T-helper 2 cell treated with Interferon-gamma antibody and Interleukin-4, amounts not matched to agents 100 ng/mL and 5 ng/mL, for 36 hours (primary cell): ENCODE data around the gene CLASP1. TPM values are rescaled to one million over a fixed set of nuclear protein-coding genes. Genes with fewer than 3 reads are reported as not detected.

Source experiments
- intact Hi-C: fragments of 100-400 bp; cut with micrococcal nuclease; formaldehyde crosslinking; loops from one replicate; pipeline ENCODE4 v1.15.1; 2023
- total RNA-seq: library from RNA; stranded (reverse); gene quantifications from 2 replicates; pipeline ENCODE4 v1.2.3, GENCODE V29; 2022

Gene CLASP1
- total RNA-seq, 1 donor from 2014 or later, result 54.7 TPM

DNA sequence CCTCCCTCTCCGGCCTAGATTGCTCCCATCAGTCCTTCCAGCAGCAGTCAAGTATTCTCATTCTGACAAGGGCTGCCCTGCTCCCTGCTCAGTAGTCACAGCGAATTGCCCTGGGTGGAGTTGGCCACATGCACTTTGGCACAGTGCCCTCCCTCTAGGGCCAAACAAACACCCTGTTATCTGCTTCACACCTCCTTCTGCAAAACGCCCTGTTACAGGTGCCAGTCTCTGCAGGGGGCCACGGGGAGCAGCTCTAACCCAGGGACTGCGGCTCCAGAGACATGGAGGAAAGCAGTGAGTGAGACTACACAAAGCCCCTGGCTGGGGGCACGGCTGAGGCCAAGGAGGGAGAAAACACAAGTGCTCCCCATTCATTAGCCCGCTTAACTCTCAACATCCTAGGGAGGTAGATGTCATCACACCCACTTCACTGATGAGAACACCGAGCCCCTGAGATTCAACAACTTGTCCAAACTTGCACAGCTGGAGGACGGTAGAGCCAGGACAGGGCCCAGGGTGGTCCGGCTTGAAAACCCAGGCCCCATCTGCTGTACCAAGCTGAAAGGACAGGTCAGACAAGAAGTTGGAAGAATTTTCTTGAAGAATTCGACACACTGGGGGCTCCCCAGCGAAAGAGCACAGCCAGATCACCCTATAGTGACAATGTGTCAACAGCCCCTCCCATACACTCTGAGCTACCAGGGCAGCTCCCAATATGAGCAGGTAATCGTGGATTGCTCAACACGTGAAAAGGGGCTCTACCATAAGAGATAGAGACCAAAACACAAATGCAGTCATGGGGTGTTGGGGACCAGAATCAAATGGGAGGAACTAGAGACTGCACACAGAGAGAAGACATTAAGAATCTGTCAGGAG lies 355.6 kb downstream of the CLASP1 start:
- intact Hi-C loops, result no loop called here

DNA sequence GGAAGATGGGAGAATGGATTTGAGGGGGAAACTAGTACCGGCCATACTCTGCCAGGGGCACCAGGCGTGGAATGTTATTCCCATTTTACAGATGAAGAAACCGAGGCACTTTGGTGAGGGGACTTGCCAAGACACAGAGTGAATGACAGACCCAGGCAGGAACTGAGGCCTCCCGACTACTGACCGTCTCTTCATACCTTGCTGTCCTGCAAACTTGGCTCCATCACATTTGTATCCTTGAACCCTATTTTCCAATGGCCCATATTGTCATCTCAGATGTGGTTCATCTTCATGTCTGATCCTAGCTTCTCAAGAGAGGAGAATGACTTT lies 358.0 kb downstream of the CLASP1 start:
- intact Hi-C loops, result no loop called here

DNA sequence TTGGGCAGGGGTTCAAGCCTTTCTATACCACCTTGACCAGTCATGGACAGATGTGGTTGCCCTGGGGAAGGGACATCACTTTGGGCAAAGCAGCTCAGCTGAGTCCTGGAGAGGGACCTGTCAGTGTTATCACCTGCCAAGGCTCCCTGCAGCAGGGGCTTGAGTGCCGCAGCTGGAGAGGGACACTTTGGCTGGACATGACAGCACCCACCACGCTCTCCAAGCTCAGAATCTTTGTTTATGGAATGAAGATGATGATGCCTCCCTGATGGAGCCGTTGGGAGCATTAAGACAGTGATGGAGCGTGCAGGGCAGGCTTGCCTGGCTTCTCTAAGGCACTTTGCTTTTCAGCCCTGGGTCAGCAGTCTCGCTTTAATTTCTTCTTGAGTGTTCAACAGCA lies 360.0 kb downstream of the CLASP1 start:
- intact Hi-C loops, result no loop called here

DNA sequence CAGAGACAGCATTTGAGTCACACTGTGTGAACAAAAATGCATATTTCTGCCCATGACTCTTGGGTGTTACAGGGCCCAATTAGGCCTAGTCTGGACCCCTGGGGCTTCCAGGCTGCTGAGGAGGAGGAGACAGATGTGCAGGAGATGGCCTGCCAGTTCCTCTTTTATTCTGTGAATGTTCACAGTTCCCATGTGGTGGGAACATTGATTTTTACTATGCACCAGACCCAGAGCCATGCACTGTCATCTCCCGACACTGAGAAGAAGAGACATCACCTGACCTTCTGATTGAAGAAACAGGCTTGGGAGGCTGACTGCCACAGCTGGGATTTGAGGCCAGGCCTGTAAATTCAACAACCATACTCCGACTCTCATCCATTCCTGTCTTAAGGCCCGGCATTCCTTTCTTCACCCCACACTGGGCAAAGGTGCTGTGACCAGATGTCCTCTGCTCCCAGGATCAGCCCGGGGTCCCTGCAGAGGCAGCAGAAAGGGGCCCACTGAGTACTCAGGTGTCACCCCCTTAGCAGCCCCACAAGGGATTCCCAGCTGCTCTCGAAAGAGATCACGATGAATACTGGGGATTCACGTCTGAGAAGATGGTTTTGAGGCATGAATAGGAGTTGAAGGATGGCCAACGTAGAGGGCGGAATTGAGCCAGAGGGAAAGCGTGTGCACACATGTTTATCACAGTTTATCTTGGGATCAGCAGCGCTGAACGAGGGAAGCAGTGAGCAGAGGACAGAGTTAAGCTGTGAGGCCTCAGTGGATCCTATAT lies 360.6 kb downstream of the CLASP1 start:
- intact Hi-C loops, result no loop called here

DNA sequence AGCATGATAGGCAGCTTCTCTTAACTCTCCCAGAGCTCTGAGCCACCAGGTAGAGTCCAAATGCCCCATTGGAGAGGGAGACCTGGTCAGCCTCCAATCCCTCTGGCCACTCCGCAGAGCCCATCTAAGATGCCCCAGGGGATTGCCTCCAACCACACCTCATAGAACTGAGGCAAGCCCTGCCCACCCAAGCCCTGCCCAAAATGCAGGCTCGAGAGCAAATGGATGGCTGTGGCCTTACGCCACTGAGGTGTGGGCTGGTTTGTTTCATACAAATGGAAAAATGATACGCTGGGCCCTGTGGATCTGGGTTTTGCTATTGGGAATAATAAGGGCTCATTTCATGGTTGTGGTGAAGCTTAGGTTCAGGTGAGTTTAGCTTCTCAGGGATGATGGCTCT lies 361.3 kb downstream of the CLASP1 start:
- intact Hi-C loops, result no loop called here

Other genes with a start within 250 kb of the CLASP1 start
- not detected in 2 replicates for gene RNU4ATAC, start 118.6 kb downstream of the CLASP1 start, total RNA-seq
- 87.7 and 97.3 TPM in 2 replicates for gene NIFK, start 87.4 kb upstream of the CLASP1 start, total RNA-seq
- 61.5 and 72.2 TPM in 2 replicates for gene TSN, start 106.2 kb upstream of the CLASP1 start, total RNA-seq